Heart left ventricle (tissue), 16 donors: ENCODE data around the gene PSMA2. TPM values are rescaled to one million over a fixed set of nuclear protein-coding genes. Genes with fewer than 3 reads are reported as not detected.
A peak's percentile ranks its signal among the peaks of the same experiment; 100 is the strongest.

Experiments used
- ATAC-seq, 4 donors: fragments of 200-7000 bp; cut with Tn5 transposase; one replicate each; pipeline ENCODE4 v1.9.1; 2020 to 2022; ENCODE audit warnings: moderate library complexity in 4 of 4, mild to moderate bottlenecking in 3 of 4, moderate number of reproducible peaks in 1 of 4
- DNase-seq, 5 donors: peaks; one replicate each; pipeline ENCODE4 v3.0.0-alpha.2; 2020
- H3K27ac ChIP-seq, 12 donors: fragments of 200-600 bp; sonication (generic) in 4 of 12; one replicate each; pipeline versions ENCODE4 v1.5.0 to v1.8.0; 2016 to 2022; ENCODE audit warnings: mild to moderate bottlenecking in 2 of 12
- H3K27me3 ChIP-seq, 9 donors: fragments of 200-600 bp; sonication (generic) in 2 of 9; one replicate each; pipeline versions ENCODE4 v1.5.1 to v1.8.0; 2016 to 2022; ENCODE audit warnings: mild to moderate bottlenecking in 3 of 9
- H3K36me3 ChIP-seq, 9 donors: fragments of 200-600 bp; sonication (generic) in 2 of 9; one replicate each; pipeline versions ENCODE4 v1.5.0 to v1.8.0; 2018 to 2022; ENCODE audit warnings: mild to moderate bottlenecking in 2 of 9
- H3K4me1 ChIP-seq, 12 donors: fragments of 200-600 bp; sonication (generic) in 4 of 12; one replicate each; pipeline versions ENCODE4 v1.5.0 to v1.8.0; 2016 to 2022; ENCODE audit warnings: mild to moderate bottlenecking in 3 of 12
- H3K4me3 ChIP-seq, 12 donors: fragments of 200-600 bp; sonication (generic) in 4 of 12; one replicate each; pipeline versions ENCODE4 v1.5.0 to v1.8.0; 2017 to 2022; ENCODE audit warnings: mild to moderate bottlenecking in 9 of 12, moderate library complexity in 4 of 12
- H3K9me3 ChIP-seq, 12 donors: fragments of 200-600 bp; sonication (generic) in 4 of 12; one replicate each; pipeline versions ENCODE4 v1.5.0 to v1.8.0; 2016 to 2022; ENCODE audit warnings: mild to moderate bottlenecking in 1 of 12
- CTCF ChIP-seq, 12 donors: fragments of 200-600 bp; sonication (generic) in 4 of 12; IDR thresholded peaks; one replicate each; pipeline versions ENCODE4 v1.5.0 to v1.8.0; 2018 to 2022; ENCODE audit warnings: antibody characterized with exemption in 12 of 12, mild to moderate bottlenecking in 5 of 12
- POLR2A ChIP-seq, 2 donors: fragments of 450-650 bp; IDR thresholded peaks; one replicate each; pipeline ENCODE4 v1.6.1; 2017; ENCODE audit warnings: antibody characterized with exemption in 2 of 2, mild to moderate bottlenecking in 2 of 2, moderate library complexity in 2 of 2
- WGBS, 4 donors: extraction: QIAGEN DNeasy Blood & Tissue Kit in 2 of 4; methylation state at CpG; one replicate each; pipeline versions ENCODE4 v1.1.5 to v1.1.7; 2013 to 2018; 5-methylcytosine and 5-hydroxymethylcytosine counted together
- intact Hi-C, 10 donors: fragments of 100-400 bp; cut with DNase I; formaldehyde crosslinking; loops; one replicate each; pipeline versions ENCODE4 v1.11.1 to v1.14.2; 2022
- polyA plus RNA-seq, 2 donors: library from polyadenylated mRNA; stranded (reverse); fragments of 200-250 nt; gene quantifications; one replicate each; pipeline ENCODE4 v1.2.3, GENCODE V29; 2013
- total RNA-seq, 9 donors: library from RNA; depleted of rRNA in 2 of 9; stranded (reverse); fragments of >200 nt in 2 of 9; fragmentation: NEBNext Ultra II Directional in 3 of 9; extraction: Animal tissue kit (Norgen Biotek cat#: 25700) in 3 of 9; gene quantifications; one replicate each; pipeline versions ENCODE4 v1.1.0 to v1.2.4, GENCODE V29; 2016 to 2023
- donor health status: ischemic (EF 13 %, LVEDD 7.1; RV severe dilation, severe dysfunction).
- donor health status: healthy with polysubstance abuse.
- donor health status: DM: no; HTN: yes; CAD: no.
- donor health status: DM: no; HTN: no; CAD: no.
- donor health status: ischemic (EF 25% LVEDD 6.9; RV normal size, moderate dysfunction).
- donor health status: ischemic (EF 25% LVEDD 5.7; RV mildly dilated, moderate dysfunction).
- donor health status: healthy.
- donor health status: DM: yes; HTN: yes; CAD: no.
- donor health status: ischemic (EF 35%, LVEDD 5.7; RV mildly dilated, moderate dysfunction).
- donor health status: nonischemic (EF 11% LVEDD 7.7; RV severe dilation, severe dysfunction).
- donor health status: DM: yes; HTN: yes; CAD: no.
- donor health status: PGD.
- donor health status: ischemic (EF 29% LVEDD 5.4; RV normal size, mild dysfunction).
- donor health status: nonischemic (EF 23%, LVEDD 6.1; RV moderate dilation, normal function).

The PSMA2 gene
- total and polyA plus RNA-seq, 11 donors = 41.8 to 139 (median 75.8) TPM

GRCh38 chr7:42911454-42912447, 20.2 kb downstream of the PSMA2 start, which contains the start of gene C7orf25:
Gene C7orf25 (minus strand): TSS chr7:42912070. CDS start chr7:42910900, 1,170 bp downstream.
- Histone ChIP-seq H3K27ac (peak within 1 kb of the TSS; percentile 49 to 90 (median 80)), H3K4me3 (peak within 1 kb of the TSS; percentile 61 to 95 (median 84)), H3K4me1 (peaks cover 0 to 43% (median 11%) of the 10 kb centered on the region in 12 donors), H3K27me3 (no peaks in the 10 kb centered on the region), H3K9me3 (no peaks in the 10 kb centered on the region), H3K36me3 (peaks cover 0 to 24% (median 13%) of the 10 kb centered on the region in 9 donors)
- 0 to 1% (median 0%) methylated on average over 37 to 95 of the region's 95 CpGs for WGBS, 4 donors
- intact Hi-C loops = loop anchor here in 4 of 10 donors (1.0 to 2.0 kb wide), 2 partner anchors 21 kb away; partner anchors contain the start of genes MRPL32 (in 4 of the 4) and PSMA2 (in 4 of the 4)
- ATAC-seq (peak; percentile 93 to 99 (median 98)), DNase-seq (peak; percentile 97 to 99 (median 98))
- peak in 1 of 2 donors; percentile 69 for TF ChIP-seq POLR2A (IDR thresholded peaks at IDR 0.05)
- TF ChIP-seq CTCF (IDR thresholded peaks at IDR 0.05) = no peak

- no peak for DNase-seq
- Histone ChIP-seq H3K4me3 (peak overlapping the region in 1 of 12 donors; percentile 93), H3K36me3 (peaks cover 0 to 9% (median under 1%) of the 10 kb centered on the region in 9 donors), H3K27ac (no peak overlapping the region), H3K4me1 (peaks cover 0 to 42% (median 11%) of the 10 kb centered on the region in 12 donors), H3K27me3 (no peaks in the 10 kb centered on the region), H3K9me3 (no peaks in the 10 kb centered on the region)
- no peak for ATAC-seq
- TF ChIP-seq CTCF (IDR thresholded peaks at IDR 0.05) = no peak
- WGBS, 4 donors = 84 to 97% (median 92%) methylated on average over 2 of the region's 2 CpGs
- intact Hi-C loops = no loop called here
These were observed 21.7 kb downstream of the PSMA2 start for GRCh38 chr7:42910306-42910705.

GRCh38 chr7:42907316-42907715, 24.7 kb downstream of the PSMA2 start:
- Histone ChIP-seq H3K27me3 (no peaks in the 10 kb centered on the region), H3K4me1 (peaks cover 0 to 20% (median 7%) of the 10 kb centered on the region in 12 donors), H3K36me3 (no peaks in the 10 kb centered on the region), H3K4me3 (no peak overlapping the region), H3K27ac (no peak overlapping the region), H3K9me3 (no peaks in the 10 kb centered on the region)
- intact Hi-C loops = no loop called here
- no peak for DNase-seq
- TF ChIP-seq POLR2A (IDR thresholded peaks at IDR 0.05) (no peak), CTCF (IDR thresholded peaks at IDR 0.05) (no peak)
- no peak for ATAC-seq

GRCh38 chr7:42906181-42906580, 25.8 kb downstream of the PSMA2 start:
- H3K4me1 ChIP-seq = peaks cover 0 to 16% (median 7%) of the 10 kb centered on the region in 12 donors
- H3K36me3 ChIP-seq = no peaks in the 10 kb centered on the region
- H3K9me3 ChIP-seq = no peaks in the 10 kb centered on the region
- 88 to 100% (median 98%) methylated on average over 1 of the region's 1 CpG for WGBS, 4 donors
- intact Hi-C loops = no loop called here
- TF ChIP-seq POLR2A (IDR thresholded peaks at IDR 0.05) (no peak), CTCF (IDR thresholded peaks at IDR 0.05) (no peak)
- DNase-seq (no peak), ATAC-seq (no peak)
- no peak overlapping the region for H3K4me3 ChIP-seq
- H3K27me3 ChIP-seq = no peaks in the 10 kb centered on the region
- H3K27ac ChIP-seq = no peak overlapping the region
